NB4 (cell line): Measurements from ENCODE around the gene NXPH2.

Source experiments
- DNase-seq: peaks from one replicate; pipeline ENCODE4 v3.0.0; 2010; ENCODE audit warnings: low read depth
- H3K4me3 ChIP-seq: one replicate; pipeline ENCODE4 v1.5.1; 2011; ENCODE audit warnings: mild to moderate bottlenecking, low read depth, low read length, moderate library complexity
- CTCF ChIP-seq: IDR thresholded peaks from one replicate; pipeline ENCODE4 v1.5.1; 2012; ENCODE audit warnings: low read depth, low read length
- MAX ChIP-seq: IDR thresholded peaks from 2 replicates; pipeline ENCODE4 v1.6.1; 2011; ENCODE audit warnings: low read depth, low read length
- MYC ChIP-seq: IDR thresholded peaks from 2 replicates; pipeline ENCODE4 v1.6.1; 2011; ENCODE audit warnings: low read depth, low read length
- POLR2A ChIP-seq: IDR thresholded peaks from 2 replicates; pipeline ENCODE4 v1.6.1; 2011; ENCODE audit warnings: mild to moderate bottlenecking; ENCODE audit not compliant: insufficient read length; ENCODE audit errors: extremely low read depth

The NXPH2 gene

GRCh38 chr2:138637686-138638085, 142.5 kb downstream of the NXPH2 start:
- TF ChIP-seq CTCF: no peak
- no peak for TF ChIP-seq POLR2A
- TF ChIP-seq MAX: no peak
- no peak for TF ChIP-seq MYC
- no peak overlapping the region for H3K4me3 ChIP-seq
- DNase-seq: no peak

DNA sequence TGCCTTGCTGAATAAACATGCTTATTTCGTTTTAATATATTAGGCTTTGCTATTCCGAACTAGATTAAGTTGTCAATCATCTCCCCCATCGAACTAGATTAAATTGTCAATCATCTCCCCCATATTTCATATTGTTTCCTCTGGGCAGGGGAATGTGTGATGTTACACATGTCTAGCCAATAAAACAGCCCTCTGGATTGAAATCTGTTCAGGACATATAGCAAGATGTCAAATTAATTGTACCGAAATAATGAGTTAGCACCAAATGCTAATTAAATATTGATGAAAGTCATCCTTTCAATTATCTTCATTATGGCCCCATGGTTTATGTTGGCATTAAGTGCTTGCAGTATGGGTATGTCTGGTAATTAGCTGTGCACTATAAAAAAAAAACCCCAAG, 143.1 kb downstream of the NXPH2 start:
- TF ChIP-seq CTCF: no peak
- no peak for TF ChIP-seq POLR2A
- no peak for TF ChIP-seq MYC
- TF ChIP-seq MAX: no peak
- DNase-seq: no peak
- no peak overlapping the region for H3K4me3 ChIP-seq

GRCh38 chr2:138633049-138633448, 147.1 kb downstream of the NXPH2 start:
- H3K4me3 ChIP-seq: no peak overlapping the region
- no peak for DNase-seq
- TF ChIP-seq CTCF (no peak), MAX (no peak), POLR2A (no peak), MYC (no peak)

DNA sequence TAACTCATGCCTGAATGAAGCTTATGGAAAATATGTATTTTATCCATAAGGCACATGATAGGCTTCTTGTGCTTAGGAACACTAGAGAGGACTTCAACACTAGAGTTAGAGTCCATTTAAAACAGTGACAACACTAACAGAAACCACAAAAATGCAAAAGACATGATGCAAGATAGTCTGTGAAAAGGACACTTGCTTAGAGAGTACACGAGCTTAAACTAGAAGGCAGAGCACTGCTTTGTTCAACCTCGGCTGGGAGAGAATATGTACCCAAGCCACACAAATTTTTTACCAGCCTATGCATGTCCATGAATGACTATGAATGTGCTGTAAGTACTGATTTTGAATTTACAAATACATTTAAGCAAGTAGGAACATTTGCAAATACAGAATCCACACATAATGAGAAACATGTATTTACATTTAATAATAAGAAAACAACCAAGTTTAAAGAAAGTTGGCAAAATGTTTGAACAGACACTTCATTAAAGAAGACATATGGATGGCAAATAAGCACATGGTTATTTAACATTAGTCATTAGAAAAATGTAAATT, 148.0 kb downstream of the NXPH2 start:
- no peak for DNase-seq
- no peak for TF ChIP-seq POLR2A
- no peak for TF ChIP-seq CTCF
- TF ChIP-seq MYC: no peak
- no peak for TF ChIP-seq MAX
- H3K4me3 ChIP-seq: no peak overlapping the region

GRCh38 chr2:138630164-138630563, 150.0 kb downstream of the NXPH2 start:
- no peak overlapping the region for H3K4me3 ChIP-seq
- TF ChIP-seq CTCF: no peak
- TF ChIP-seq POLR2A: no peak
- TF ChIP-seq MAX: no peak
- TF ChIP-seq MYC: no peak
- DNase-seq: no peak
